Activated T-helper 9 cell treated with anti-CD3 and anti-CD28 coated beads, Interleukin-2, amount 50 U/mL, for 16 hours (primary cell): Measurements from ENCODE around the gene SDK1.

Experiments
- DNase-seq: peaks from one replicate; pipeline ENCODE4 v3.0.0-alpha.2; 2020; ENCODE audit warnings: low read depth

SDK1 gene

GRCh38 chr7:3408814-3409595 is 108.0 kb downstream of the SDK1 start:
- DNase-seq: no peak

DNA sequence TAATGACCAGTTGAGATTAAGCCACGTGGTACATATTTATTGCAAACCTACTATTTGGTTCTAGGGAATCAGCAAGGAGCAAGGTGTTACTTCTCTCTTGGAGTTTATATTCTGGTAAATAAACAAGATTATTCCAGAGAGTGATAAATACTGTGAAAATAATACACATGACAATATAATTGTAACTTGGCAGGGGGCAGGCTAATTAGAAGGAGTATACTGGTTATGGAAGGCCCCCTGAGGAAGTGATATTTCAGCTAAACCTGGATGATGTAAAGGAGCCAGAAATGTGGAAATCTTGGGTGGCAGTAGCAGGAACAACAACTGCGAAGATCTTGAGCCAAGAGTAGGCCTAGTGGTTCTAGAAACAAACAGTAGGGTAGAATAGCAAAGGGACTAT is 111.8 kb downstream of the SDK1 start:
- DNase-seq: no peak

DNA sequence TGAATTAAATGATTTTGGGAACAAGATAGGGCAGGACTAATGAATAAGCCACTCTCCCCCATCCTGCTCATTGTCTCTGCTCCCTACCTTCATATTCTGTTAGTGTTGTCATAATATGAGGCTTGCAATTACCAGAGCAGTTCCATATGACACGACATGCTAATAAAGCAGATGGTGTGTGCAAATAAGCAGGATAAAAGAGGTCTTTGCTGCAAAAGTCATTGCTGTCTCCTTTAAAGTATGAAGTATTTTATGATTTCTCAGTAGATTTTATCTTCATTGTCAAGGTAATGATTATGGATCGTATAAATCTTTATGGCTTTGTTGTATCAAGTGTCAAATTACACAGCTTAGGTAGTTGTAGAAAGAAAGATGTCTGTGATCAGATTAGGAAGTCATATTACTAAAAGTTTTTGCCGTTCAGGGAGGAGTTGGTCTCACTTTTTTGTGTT is 114.8 kb downstream of the SDK1 start:
- DNase-seq: no peak

- DNase-seq: no peak
Observed at GRCh38 chr7:3416453-3416852, 115.4 kb downstream of the SDK1 start.

DNA sequence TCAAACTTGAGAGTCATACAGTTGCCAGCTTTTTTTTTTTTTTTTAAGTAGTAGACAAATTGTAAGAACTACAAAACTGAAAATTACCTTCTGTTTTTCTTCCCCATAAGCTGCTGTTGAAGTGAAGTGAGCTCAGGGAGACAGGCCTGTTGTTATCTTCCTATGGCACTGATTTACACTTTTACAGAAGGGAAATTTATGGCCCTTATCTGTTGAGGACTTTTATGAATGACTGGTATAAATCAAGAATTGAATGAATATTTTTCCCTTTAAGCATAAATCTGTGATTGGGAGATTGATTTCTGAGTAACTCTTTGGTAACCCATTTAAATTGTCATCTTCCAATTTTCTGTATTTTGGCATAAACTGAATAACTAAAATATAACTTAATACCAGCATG is 124.0 kb downstream of the SDK1 start:
- DNase-seq: no peak

DNA sequence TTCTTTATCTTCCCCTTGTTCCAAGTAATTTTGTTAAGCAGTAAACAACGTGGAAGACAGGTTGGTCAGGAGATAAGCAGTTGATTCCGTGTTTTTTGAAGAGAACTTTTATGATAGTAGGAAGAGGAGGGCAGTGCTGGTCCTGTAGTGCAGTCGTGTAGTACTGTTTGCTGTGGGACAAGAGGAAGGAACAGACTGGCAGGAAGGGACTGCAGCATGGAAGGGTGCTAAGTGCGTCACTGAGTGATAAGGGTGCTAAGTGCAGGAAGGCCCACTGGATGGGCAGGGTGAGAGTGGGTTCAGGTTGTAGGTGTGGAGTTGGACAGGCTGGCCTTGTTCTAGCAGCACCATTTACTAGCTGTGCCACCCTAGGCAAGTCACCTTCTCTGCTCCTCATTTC is 125.0 kb downstream of the SDK1 start:
- DNase-seq: no peak

DNA sequence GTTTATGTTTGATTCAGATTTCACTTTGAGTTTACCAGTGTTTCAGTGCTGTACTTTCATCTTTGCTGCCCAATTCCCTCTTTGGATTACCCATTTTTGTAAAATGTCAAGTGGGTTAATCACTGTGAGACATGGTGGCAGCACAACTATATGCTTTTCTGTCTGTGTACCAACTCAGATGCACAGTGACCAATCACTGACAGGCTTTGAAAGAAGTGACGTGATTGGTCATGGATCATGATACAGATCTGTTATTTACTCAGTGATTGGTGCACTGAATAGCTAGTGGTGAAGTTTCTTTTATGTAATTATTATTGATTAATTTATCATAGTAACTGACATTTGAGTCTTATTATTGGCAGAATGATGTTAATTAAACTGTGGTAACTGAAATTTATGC is 126.9 kb downstream of the SDK1 start:
- no peak for DNase-seq

DNA sequence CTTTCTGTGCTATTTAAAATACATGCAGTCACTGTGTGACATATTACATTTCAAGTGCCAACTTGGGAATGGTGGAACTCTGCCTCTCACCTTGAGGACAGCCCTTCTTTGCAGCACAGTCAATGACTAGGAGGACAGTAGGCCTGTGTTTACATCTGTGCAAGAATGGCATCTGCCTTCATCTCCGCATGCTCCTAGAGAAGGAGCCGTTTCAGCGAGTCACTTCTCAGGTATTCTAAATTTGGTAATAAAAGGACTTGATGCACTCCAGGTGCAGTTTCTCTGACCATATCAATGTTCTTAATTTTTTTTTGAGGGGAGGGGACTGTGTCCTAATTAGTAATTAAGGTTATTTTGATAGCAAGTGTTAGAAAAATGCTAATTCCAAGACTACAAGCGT is 128.9 kb downstream of the SDK1 start:
- DNase-seq: no peak

GRCh38 chr7:3430588-3430987 is 129.5 kb downstream of the SDK1 start:
- DNase-seq: no peak

GRCh38 chr7:3431306-3431705 is 130.3 kb downstream of the SDK1 start:
- no peak for DNase-seq

DNA sequence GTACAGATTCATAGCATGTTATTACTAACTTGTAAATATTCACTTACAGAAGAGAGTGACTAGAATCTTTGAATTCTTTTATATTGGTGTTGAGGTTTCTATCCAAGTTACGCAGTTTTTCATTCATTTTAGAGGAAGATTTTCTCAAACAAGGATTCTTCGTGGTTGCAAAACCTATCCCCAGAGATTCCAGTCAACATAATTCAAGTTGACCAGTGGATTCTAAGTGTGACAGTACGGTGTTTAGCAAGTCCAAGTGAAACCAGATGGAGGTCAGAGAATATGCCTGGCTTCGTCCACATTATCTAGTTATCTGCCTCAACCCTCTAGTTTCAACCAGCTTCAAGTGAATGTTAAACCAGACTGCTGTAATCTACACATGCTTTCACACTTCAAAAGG is 131.9 kb downstream of the SDK1 start:
- no peak for DNase-seq

DNA sequence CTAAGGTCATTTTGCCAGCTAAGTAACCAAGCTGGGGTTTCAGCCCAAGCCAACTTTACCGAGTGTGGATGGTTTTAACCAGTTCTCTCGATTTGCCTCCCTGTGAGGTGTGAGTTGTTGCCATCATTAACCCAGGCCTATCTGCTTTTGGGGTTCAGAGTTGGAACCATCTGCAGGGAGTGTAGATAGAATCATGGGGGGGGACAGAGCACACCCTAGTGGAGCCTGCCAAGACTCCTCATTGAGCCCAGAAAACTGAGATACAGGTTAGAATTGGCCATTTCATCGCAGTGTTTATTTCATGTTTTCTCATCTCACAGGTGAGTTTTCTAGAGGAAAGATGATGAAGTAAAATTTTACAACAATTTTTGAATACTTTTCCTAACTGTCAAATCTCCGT is 133.6 kb downstream of the SDK1 start:
- no peak for DNase-seq

DNA sequence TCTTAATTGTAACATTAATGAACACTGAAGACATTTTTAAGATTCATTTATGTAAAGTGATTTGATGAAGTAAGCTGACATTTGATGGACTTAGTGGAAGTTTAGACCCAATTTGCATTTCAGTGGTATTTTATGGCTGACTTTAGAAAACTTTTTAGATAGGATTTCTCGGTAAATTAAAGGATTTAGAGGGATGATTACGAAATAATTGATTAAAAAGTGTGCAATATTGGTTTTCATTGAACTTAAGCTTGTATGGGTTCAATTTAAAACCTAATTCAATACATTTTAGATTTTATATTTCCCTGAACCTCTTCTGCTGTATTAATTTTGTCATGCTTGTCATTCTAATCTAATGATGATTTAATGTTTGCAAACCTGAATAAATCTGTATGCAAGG is 135.1 kb downstream of the SDK1 start:
- no peak for DNase-seq

- DNase-seq: no peak
Observed at GRCh38 chr7:3436746-3437145, 135.7 kb downstream of the SDK1 start.

DNA sequence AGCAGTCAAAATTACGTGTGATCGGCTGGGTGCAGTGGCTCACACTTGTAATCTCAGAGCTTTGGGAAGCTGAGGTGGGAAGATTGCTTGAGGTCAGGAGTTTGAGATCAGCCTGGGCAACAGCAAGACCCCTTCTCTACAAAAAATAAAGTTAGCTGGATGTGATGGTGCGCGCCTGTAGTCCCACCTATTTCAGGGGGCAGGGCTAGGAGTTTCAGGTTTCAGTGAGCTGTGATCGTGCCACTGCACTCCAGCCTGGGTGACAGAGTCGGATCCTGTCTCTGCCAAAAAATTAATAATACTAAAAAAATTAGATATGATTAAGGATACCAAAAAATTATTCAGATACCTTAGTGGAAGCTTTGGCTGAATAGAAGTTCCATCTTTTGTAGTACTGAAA is 136.4 kb downstream of the SDK1 start:
- DNase-seq: no peak

DNA sequence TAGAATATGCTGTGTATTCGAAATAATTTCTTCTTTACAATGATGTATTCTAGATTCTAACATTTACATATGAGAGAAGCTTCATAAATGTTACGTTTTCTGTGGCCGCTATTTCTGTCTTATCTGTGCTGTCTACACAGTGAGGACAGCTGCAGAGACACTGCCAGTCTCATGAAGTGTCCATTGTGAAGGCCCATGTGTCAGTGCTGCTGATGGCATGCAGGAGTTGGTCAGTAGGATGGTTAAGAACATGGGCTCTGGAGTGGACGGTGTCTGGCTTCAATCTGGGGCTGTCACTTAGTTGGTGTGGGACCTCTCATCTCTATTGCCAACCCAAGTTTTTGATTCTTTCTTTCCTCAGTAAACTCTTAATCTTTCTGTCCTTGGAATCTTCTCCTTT is 137.3 kb downstream of the SDK1 start:
- DNase-seq: no peak

DNA sequence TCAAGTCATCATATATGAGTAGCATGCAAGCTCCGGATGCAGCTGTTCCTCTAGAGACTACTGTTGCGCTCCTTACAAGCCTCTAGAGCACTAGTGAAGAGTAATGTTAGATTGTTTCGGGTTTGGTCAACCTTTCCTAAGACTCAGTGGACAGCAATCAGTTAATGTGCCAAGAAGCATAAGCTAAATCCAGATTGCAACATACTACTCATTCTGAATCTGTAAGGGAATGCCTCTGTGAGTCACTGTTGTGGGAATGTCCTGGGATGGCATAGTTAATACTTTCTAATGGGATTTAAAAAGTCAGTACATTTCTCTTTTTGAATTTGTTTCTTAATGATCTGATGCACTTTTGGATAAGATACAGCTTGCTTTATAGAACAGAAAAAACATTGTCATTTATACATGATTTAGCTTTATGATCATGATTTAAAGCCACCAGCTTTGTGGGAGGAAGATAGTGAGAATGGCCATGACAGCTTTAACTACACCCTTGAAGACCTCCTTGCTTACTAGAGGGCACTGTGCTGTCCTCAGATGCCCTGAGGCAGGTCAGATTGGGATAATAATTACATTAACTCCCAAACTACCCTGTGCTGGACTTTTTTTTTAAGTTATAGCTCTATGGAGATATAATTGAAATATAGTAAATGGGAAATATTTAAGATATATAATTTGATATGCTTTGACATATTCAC is 138.4 kb downstream of the SDK1 start:
- no peak for DNase-seq

DNA sequence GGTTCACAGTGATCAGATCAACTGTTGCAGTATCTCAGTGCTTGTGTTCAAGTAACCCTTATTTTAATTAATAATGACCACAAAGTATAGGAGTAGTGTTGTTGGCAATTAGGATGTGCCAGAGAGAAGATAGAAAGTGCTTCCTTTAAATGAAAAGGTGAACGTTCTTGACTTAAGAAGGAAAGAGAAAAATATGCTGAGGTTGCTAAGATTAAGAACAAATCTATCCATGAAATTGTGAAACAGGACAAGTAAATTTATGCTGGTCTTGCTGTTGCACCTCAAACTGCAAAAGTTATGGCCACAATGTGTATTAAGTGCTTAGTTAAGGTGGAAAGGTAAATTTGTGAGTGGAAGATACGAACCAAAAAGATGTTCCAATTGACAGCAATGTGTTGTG is 139.5 kb downstream of the SDK1 start:
- DNase-seq: no peak

DNA sequence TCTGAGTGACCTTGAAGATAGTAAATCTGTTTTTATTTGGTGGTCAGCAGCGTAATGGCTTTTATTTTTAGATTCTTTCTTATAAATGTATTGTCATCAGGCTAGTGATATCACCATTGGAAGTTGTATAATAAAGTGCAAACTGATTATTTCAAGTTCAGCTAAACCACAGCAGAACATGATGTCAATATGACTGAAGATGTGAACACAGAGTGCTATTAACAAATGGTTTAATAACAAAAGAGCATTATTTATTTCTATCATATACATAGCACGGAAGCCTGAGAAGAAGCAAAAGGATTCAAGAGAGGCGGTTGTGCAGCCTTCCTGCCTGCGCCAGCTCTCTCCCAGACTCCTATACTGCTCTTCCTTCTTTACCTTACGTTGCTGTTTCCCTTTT is 142.7 kb downstream of the SDK1 start:
- DNase-seq: no peak

- no peak for DNase-seq
Observed at GRCh38 chr7:3446786-3447185, 145.7 kb downstream of the SDK1 start.

GRCh38 chr7:3451701-3452100 is 150.6 kb downstream of the SDK1 start:
- no peak for DNase-seq

DNA sequence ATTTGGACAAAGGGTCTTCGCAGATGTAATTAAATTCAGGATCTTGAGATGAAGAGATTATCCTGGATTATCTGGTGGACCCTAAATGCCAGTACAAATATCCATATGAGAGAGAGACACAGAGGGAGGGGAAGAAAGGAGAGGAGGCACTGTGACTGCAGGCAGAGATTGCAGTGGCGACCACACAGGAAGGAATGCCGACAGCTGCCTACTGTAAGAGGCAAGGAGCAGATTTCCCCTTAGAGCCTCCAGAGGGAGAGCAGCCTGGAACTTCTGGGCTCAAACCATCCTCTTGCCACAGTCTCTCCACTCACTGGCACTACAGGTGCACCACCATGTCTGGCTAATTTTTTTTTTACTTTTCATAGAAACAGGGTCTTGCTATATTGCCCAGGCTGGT is 152.3 kb downstream of the SDK1 start:
- DNase-seq: no peak

DNA sequence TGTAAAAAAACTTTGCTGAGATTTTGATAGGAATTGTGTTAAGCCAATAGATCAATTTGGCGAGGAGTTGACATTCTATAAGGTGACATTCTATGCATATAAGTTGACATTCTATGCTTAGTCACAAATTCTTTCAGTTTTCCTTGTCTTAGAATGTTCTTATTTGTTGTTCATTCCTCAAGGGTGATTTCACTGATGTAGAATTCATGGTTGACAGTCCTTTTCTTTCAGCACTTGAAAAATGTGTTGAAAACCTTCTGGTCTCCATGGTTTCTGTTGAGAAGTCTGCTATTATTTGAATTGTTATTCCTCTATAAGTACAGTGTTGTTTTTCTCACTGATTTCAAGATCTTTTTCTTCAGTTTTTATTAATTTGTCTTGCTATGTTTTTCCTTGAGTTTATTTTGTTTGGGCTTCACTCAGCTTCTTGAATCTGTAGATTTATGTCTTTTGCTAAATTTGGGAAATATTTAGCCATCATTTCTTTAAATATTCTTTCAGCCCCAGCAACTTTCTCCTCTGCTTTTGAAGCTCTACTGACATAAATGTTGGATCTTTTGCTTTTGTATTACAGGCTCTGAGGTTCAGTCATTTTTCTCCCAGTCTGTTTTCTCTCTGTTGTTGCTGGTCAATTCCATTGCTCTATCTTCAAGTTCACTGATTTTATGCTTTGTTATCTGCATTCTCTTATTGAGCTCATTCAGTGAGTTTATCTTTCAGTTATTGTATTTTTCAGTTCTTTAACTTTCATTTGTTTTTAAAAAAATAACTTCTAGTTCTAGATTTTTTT is 154.9 kb downstream of the SDK1 start:
- DNase-seq: no peak
